B cell (primary cell): ENCODE results near the gene CMPK2. TPM values are rescaled to one million over a fixed set of nuclear protein-coding genes. Genes with fewer than 3 reads are reported as not detected.

Experiments used
- ATAC-seq: fragments of 200-7000 bp; cut with Tn5 transposase; one replicate; pipeline ENCODE4 v1.10.0; 2021; ENCODE audit warnings: low read depth, mild to moderate bottlenecking, moderate number of reproducible peaks, moderate library complexity
- CTCF ChIA-PET: fragments of 350-600 bp; sonication (Branson Sonifier 250); formaldehyde crosslinking; loops from one replicate; lab custom pipeline; 2021; ENCODE audit warnings: antibody characterized with exemption, inconsistent platforms; lab: Charles Lee
- POLR2A ChIA-PET: fragments of 350-600 bp; sonication (Branson Sonifier 250); formaldehyde crosslinking; loops from one replicate; lab custom pipeline; 2021; ENCODE audit warnings: antibody characterized with exemption; lab: Charles Lee
- DNase-seq: peaks from one replicate; pipeline ENCODE4 v3.0.0; 2013
- H2AFZ ChIP-seq: 2 replicates; pipeline ENCODE4 v1.6.1; 2012; ENCODE audit warnings: mild to moderate bottlenecking, low read depth, low read length; ENCODE audit not compliant: insufficient read depth, poor library complexity, severe bottlenecking
- H3K27ac ChIP-seq, 2 donors: 1 replicate in 1 of 2; 2 replicates in 1 of 2; pipeline ENCODE4 v1.5.1; 2012 to 2013; ENCODE audit warnings: low read length in 2 of 2, mild to moderate bottlenecking in 2 of 2, moderate library complexity in 1 of 2
- H3K27me3 ChIP-seq, 4 experiments: fragments of 200-600 bp in 1 of 4; sonication (generic) in 1 of 4; replicated peaks in 1 of 4; 1 replicate in 2 of 4; 2 replicates in 2 of 4; pipeline versions ENCODE4 v1.6.1 to v1.7.0; 2013 to 2016; ENCODE audit warnings: low read length in 3 of 4, mild to moderate bottlenecking in 2 of 4, mixed read lengths in 1 of 4, moderate library complexity in 1 of 4; ENCODE audit not compliant: insufficient read depth in 4 of 4, control insufficient read depth in 3 of 4; ENCODE audit errors: control extremely low read depth in 1 of 4
- H3K36me3 ChIP-seq, 2 experiments: replicated peaks in 1 of 2; 1 replicate in 1 of 2; 2 replicates in 1 of 2; pipeline versions ENCODE4 v1.6.1 to v1.7.1; 2013; ENCODE audit warnings: low read length in 1 of 2; ENCODE audit not compliant: insufficient read depth in 2 of 2, control insufficient read depth in 1 of 2; ENCODE audit errors: control extremely low read depth in 1 of 2, extremely low read depth in 1 of 2
- H3K4me1 ChIP-seq, 2 donors: fragments of 200-600 bp in 1 of 2; sonication (generic) in 1 of 2; 1 replicate in 1 of 2; 2 replicates in 1 of 2; pipeline versions ENCODE4 v1.5.1 to v1.6.1; 2013 to 2017; ENCODE audit warnings: low read length in 2 of 2; ENCODE audit not compliant: control insufficient read depth in 2 of 2, insufficient read depth in 2 of 2
- H3K4me2 ChIP-seq: replicated peaks from 2 replicates; pipeline ENCODE3; 2012; ENCODE audit warnings: mild to moderate bottlenecking, low read depth, low read length; ENCODE audit not compliant: poor library complexity, severe bottlenecking
- H3K4me3 ChIP-seq, 5 experiments: fragments of 200-600 bp in 1 of 5; sonication (generic) in 1 of 5; 1 replicate in 3 of 5; 2 replicates in 2 of 5; pipeline versions ENCODE4 v1.5.1 to v1.7.0; 2011 to 2016; ENCODE audit warnings: low read length in 4 of 5, mild to moderate bottlenecking in 4 of 5, low read depth in 2 of 5, control low read depth in 1 of 5, moderate library complexity in 1 of 5; ENCODE audit not compliant: insufficient read depth in 1 of 5; ENCODE audit errors: control extremely low read depth in 1 of 5, extremely low read depth in 1 of 5
- H3K79me2 ChIP-seq: fragments of 200-600 bp; sonication (generic); one replicate; pipeline ENCODE4 v1.6.0; 2016; ENCODE audit warnings: low read length; ENCODE audit not compliant: control insufficient read depth, insufficient read depth
- H3K9ac ChIP-seq: fragments of 200-600 bp; sonication (generic); 2 replicates; pipeline ENCODE4 v1.6.1; 2017; ENCODE audit warnings: mild to moderate bottlenecking, low read length, moderate library complexity
- H3K9me3 ChIP-seq, 3 donors: one replicate each; pipeline versions ENCODE4 v1.6.1 to v1.7.1; 2013; ENCODE audit warnings: low read length in 2 of 3; ENCODE audit not compliant: control insufficient read depth in 2 of 3, insufficient read depth in 1 of 3; ENCODE audit errors: control extremely low read depth in 1 of 3
- H4K20me1 ChIP-seq: 2 replicates; pipeline ENCODE4 v1.6.0; 2012; ENCODE audit warnings: mild to moderate bottlenecking, low read length; ENCODE audit not compliant: insufficient read depth, control insufficient read depth, poor library complexity, severe bottlenecking
- H3K27ac Mint-ChIP-seq: one replicate; pipeline ENCODE4 v1.8.0; 2021; ENCODE audit warnings: mixed read lengths
- H3K27me3 Mint-ChIP-seq: one replicate; pipeline ENCODE4 v1.8.0; 2021; ENCODE audit warnings: mixed read lengths
- H3K4me1 Mint-ChIP-seq: one replicate; pipeline ENCODE4 v1.8.0; 2021; ENCODE audit warnings: mixed read lengths
- H3K4me3 Mint-ChIP-seq: one replicate; pipeline ENCODE4 v1.8.0; 2021; ENCODE audit warnings: mixed read lengths
- H3K9me3 Mint-ChIP-seq: one replicate; pipeline ENCODE4 v1.8.0; 2022; ENCODE audit warnings: mixed read lengths; ENCODE audit not compliant: insufficient read depth
- CTCF ChIP-seq: fragments of 200-600 bp; IDR thresholded peaks from one replicate; pipeline ENCODE4 v1.8.0; 2022; ENCODE audit warnings: antibody characterized with exemption, mild to moderate bottlenecking
- EZH2 ChIP-seq: IDR thresholded peaks from 2 replicates; pipeline ENCODE4 v1.6.1; 2012; ENCODE audit warnings: borderline replicate concordance, low read depth, mild to moderate bottlenecking, moderate library complexity, low read length; ENCODE audit not compliant: insufficient read depth, poor library complexity, severe bottlenecking
- WGBS: methylation state at CpG from one replicate; pipeline ENCODE4 v1.1.5; 2013; ENCODE audit warnings: missing lambda C conversion rate; ENCODE audit not compliant: insufficient coverage; 5-methylcytosine and 5-hydroxymethylcytosine counted together
- intact Hi-C: fragments of 100-400 bp; cut with micrococcal nuclease; formaldehyde crosslinking; loops from one replicate; pipeline ENCODE4 v1.10.0; 2022
- polyA plus RNA-seq: library from polyadenylated mRNA; depleted of rRNA; stranded (reverse); fragments of >200 nt; gene quantifications from 2 replicates; pipeline ENCODE4 v1.2.3, GENCODE V29; 2012
- total RNA-seq, 2 donors: library from RNA; stranded (reverse); fragments of 120-200 nt in 1 of 2; gene quantifications; 1 replicate in 1 of 2; 2 replicates in 1 of 2; pipeline versions ENCODE4 v1.2.3 to v1.2.4, GENCODE V29; 2013 to 2022

The CMPK2 gene
- total and polyA plus RNA-seq, 2 donors (not counting 1 experiment from before 2014, with no cell fraction given), result 1.2 to 2.9 TPM

DNA sequence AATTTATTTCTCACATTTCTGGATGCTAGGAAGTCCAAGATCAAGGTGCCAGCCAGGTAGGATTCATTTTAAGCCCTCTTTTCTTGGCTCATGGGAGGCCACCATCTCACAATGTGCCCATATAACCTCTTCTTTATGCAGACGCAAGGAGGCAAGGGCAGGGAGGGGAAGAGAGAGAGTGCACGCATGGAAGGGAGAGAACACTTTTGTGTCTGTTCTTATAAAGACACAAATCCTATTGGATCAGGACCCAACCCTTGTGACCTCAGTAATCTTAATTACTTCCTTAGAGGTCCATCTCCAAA, 32.5 kb downstream of the CMPK2 start:
- H3K9me3 Mint-ChIP-seq, result peaks cover 17% of the 10 kb centered on the region
- intact Hi-C loops, result no loop called here
- H3K36me3 ChIP-seq, result no peaks in the 10 kb centered on the region
- H3K27me3 Mint-ChIP-seq, result no peaks in the 10 kb centered on the region
- no peaks in the 10 kb centered on the region for H3K79me2 ChIP-seq
- no peak overlapping the region for H3K4me2 ChIP-seq
- no peak overlapping the region for H3K4me3 ChIP-seq
- H2AFZ ChIP-seq, result no peak overlapping the region
- no peak overlapping the region for H3K27ac ChIP-seq
- no peak overlapping the region for H3K9ac ChIP-seq
- H3K4me3 Mint-ChIP-seq, result no peak overlapping the region
- no peak for TF ChIP-seq EZH2
- TF ChIP-seq CTCF, result no peak
- WGBS, result no CpG with 5 or more reads among the region's 2 CpGs
- no peaks in the 10 kb centered on the region for H3K27me3 ChIP-seq
- DNase-seq (no peak), ATAC-seq (no peak)
- H3K9me3 ChIP-seq, result peaks cover 0 to 8% (median 1%) of the 10 kb centered on the region in 3 donors
- H3K27ac Mint-ChIP-seq, result no peak overlapping the region
- H3K4me1 Mint-ChIP-seq, result no peaks in the 10 kb centered on the region
- POLR2A ChIA-PET, result no interaction called here
- no peaks in the 10 kb centered on the region for H4K20me1 ChIP-seq
- CTCF ChIA-PET, result no interaction called here
- no peaks in the 10 kb centered on the region for H3K4me1 ChIP-seq

DNA sequence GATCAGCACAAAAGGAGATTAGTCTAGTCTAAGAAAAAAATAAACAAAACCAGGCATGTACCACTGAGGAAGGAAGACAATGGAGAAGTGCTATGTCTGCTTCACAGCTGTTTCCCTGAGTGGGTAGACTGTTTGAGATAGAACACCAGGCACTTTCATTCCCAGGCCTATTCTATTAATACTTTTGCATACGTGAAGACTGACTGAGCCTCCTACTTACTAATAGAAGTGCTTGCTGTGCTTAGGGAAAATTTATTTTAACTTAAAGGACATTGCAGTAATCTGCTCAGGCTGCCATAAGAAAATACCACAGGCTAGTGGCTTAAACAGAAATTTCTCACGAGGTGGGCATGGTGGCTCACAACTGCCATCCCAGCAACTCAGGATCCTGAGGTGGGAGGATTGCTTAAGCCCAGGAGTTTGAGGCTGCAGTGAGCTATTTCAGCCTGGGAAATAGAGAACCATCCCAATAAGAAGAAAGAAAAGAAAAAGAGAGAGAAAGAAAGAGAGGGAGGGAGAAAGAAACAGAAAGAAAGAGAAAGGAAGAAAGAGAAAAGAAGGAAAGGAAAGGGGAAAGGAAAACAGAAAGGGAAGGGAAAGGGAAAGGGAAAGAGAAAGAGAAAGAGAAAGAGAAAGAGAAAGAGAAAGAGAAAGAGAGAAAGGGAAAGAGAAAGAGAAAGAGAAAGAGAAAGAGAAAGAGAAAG, 33.0 kb downstream of the CMPK2 start:
- no CpG with 5 or more reads among the region's 2 CpGs for WGBS
- no peak overlapping the region for H3K27ac Mint-ChIP-seq
- peaks cover 1% of the 10 kb centered on the region for H3K4me1 Mint-ChIP-seq
- peaks cover 17% of the 10 kb centered on the region for H3K9me3 Mint-ChIP-seq
- H3K4me3 Mint-ChIP-seq, result no peak overlapping the region
- no peak overlapping the region for H3K27ac ChIP-seq
- no peaks in the 10 kb centered on the region for H4K20me1 ChIP-seq
- ATAC-seq, result no peak
- H3K4me3 ChIP-seq, result no peak overlapping the region
- H3K27me3 Mint-ChIP-seq, result no peaks in the 10 kb centered on the region
- H2AFZ ChIP-seq, result no peak overlapping the region
- H3K9ac ChIP-seq, result no peak overlapping the region
- H3K79me2 ChIP-seq, result no peaks in the 10 kb centered on the region
- H3K27me3 ChIP-seq, result no peaks in the 10 kb centered on the region
- intact Hi-C loops, result no loop called here
- no peaks in the 10 kb centered on the region for H3K4me1 ChIP-seq
- TF ChIP-seq EZH2, result no peak
- TF ChIP-seq CTCF, result no peak
- H3K36me3 ChIP-seq, result no peaks in the 10 kb centered on the region
- ChIA-PET POLR2A (no interaction called here), CTCF (no interaction called here)
- H3K4me2 ChIP-seq, result no peak overlapping the region
- no peak for DNase-seq
- peaks cover 0 to 8% (median 1%) of the 10 kb centered on the region in 3 donors for H3K9me3 ChIP-seq
